Kidney (tissue), 14 donors: ENCODE data around the gene LARP4. TPM values are rescaled to one million over a fixed set of nuclear protein-coding genes. Genes with fewer than 3 reads are reported as not detected.
A peak's percentile ranks its signal among the peaks of the same experiment; 100 is the strongest.

ENCODE experiments used
- DNase-seq, 5 donors: peaks; one replicate each; pipeline ENCODE4 v3.0.0-alpha.2; 2013 to 2020
- FAIRE-seq: peaks from 2 replicates; lab custom pipeline; 2012; peaks lifted over from hg19 to GRCh38; lab: Jason Lieb, UNC
- H3K27ac ChIP-seq, 2 donors: one replicate each; pipeline ENCODE4 v1.7.0; 2013; ENCODE audit warnings: low read depth in 2 of 2, low read length in 2 of 2, inconsistent platforms in 1 of 2
- H3K27me3 ChIP-seq: one replicate; pipeline ENCODE4 v1.7.1; 2013; ENCODE audit warnings: low read length, inconsistent platforms; ENCODE audit not compliant: control insufficient read depth, insufficient read depth
- H3K36me3 ChIP-seq, 3 donors: one replicate each; pipeline versions ENCODE4 v1.7.0 to v1.7.1; 2013; ENCODE audit warnings: low read length in 3 of 3, control low read depth in 1 of 3, inconsistent platforms in 1 of 3; ENCODE audit not compliant: insufficient read depth in 3 of 3, control insufficient read depth in 2 of 3
- H3K4me1 ChIP-seq, 3 donors: one replicate each; pipeline versions ENCODE4 v1.7.0 to v1.7.1; 2013; ENCODE audit warnings: low read length in 3 of 3, inconsistent platforms in 1 of 3, low read depth in 1 of 3; ENCODE audit not compliant: control insufficient read depth in 2 of 3, insufficient read depth in 2 of 3
- H3K4me3 ChIP-seq, 3 donors: one replicate each; pipeline versions ENCODE4 v1.7.0 to v1.8.1; 2013; ENCODE audit warnings: low read length in 3 of 3, control low read depth in 1 of 3, inconsistent platforms in 1 of 3
- H3K9ac ChIP-seq, 3 donors: one replicate each; pipeline versions ENCODE4 v1.7.0 to v1.7.1; 2013; ENCODE audit warnings: low read length in 3 of 3, control low read depth in 1 of 3, inconsistent platforms in 1 of 3
- H3K9me3 ChIP-seq, 3 donors: one replicate each; pipeline versions ENCODE4 v1.7.0 to v1.7.1; 2013; ENCODE audit warnings: low read length in 3 of 3, control low read depth in 1 of 3, inconsistent platforms in 1 of 3; ENCODE audit not compliant: control insufficient read depth in 2 of 3, insufficient read depth in 1 of 3
- intact Hi-C: fragments of 100-400 bp; cut with DNase I; formaldehyde crosslinking; loops from one replicate; pipeline ENCODE4 v1.11.1; 2022
- polyA plus RNA-seq: library from polyadenylated mRNA; stranded (reverse); fragments of 350-450 nt; fragmentation: Illumina TruSeq; extraction: RNeasy Lipid Tissue Mini Kit (QIAGEN cat#74804); gene quantifications from one replicate; pipeline ENCODE4 v1.2.3, GENCODE V29; 2014; ENCODE audit warnings: low read depth, low replicate concordance; ENCODE audit not compliant: insufficient read depth
- total RNA-seq: library from RNA; stranded (reverse); fragmentation: NEBNext Ultra II Directional; extraction: Animal tissue kit (Norgen Biotek cat#: 25700); gene quantifications from one replicate; pipeline ENCODE4 v1.2.1, GENCODE V29; 2021
- TF ChIP-seq, protein P1 (sequence below): IDR thresholded peaks from 3 replicates; pipeline ENCODE4 v1.5.1; 2012; ENCODE audit warnings: mild to moderate bottlenecking, moderate library complexity, borderline replicate concordance; ENCODE audit not compliant: insufficient read depth; ENCODE audit errors: extremely low read depth
- donor health status: control.
- donor health status: control.
- donor health status: control.
- donor health status: control.
- donor health status: control.
- donor health status: DM: yes; HTN: yes; CAD: no.
- donor health status: Normal renal cell carcinoma (clear cell type).

LARP4 gene
- total and polyA plus RNA-seq, 2 donors from 2014 or later = 17.1 to 56.1 TPM

DNA sequence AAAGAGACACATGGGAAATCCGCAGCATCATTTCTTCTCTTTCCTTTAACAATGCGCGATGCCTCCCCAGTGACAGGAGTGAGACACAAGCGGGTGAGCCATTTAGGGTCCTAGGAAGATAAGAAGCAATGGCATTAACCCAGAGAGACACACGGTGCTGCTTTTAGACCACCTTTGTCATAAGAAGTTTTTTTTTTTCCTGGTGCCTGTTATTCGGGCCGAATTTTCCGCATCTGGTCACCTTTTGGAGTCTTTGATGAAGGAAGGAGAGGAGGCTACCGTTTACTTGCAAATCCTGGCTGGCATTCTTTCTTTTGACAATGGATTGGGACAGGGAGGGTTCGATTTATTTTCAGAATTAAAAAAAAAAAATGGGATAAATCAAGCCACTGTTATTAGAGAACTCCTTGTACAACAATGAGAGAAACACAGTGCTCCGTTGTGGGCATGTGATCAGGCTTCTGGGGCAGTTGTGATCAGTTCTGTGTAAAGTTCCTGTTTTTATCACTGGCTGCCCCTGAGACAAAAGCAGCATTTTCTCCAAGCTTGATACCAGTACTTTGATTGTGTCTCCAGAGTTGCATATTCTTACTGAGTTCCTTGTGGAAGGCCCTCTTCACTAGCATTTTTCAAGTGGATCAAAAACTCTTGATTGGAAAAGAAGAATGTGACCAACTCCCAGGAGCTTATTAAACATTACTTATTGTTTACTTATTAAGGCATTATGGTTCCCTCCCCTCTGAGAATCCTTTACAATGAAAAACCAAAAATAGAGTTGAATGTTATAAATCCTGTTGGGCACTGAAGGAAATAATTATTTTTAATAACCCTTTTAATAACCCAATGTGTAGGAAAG is 105.2 kb downstream of the LARP4 start:
- FAIRE-seq (no peak), DNase-seq (peak in 2 of 5 donors; percentile 27 to 70)
- H3K9ac ChIP-seq = peak overlapping the region; percentile 74 to 95 (median 91)
- H3K27me3 ChIP-seq = no peaks in the 10 kb centered on the region
- H3K36me3 ChIP-seq = no peaks in the 10 kb centered on the region
- peak overlapping the region; percentile 94 to 96 for H3K27ac ChIP-seq
- H3K9me3 ChIP-seq = no peaks in the 10 kb centered on the region
- TF ChIP-seq, protein P1, sequence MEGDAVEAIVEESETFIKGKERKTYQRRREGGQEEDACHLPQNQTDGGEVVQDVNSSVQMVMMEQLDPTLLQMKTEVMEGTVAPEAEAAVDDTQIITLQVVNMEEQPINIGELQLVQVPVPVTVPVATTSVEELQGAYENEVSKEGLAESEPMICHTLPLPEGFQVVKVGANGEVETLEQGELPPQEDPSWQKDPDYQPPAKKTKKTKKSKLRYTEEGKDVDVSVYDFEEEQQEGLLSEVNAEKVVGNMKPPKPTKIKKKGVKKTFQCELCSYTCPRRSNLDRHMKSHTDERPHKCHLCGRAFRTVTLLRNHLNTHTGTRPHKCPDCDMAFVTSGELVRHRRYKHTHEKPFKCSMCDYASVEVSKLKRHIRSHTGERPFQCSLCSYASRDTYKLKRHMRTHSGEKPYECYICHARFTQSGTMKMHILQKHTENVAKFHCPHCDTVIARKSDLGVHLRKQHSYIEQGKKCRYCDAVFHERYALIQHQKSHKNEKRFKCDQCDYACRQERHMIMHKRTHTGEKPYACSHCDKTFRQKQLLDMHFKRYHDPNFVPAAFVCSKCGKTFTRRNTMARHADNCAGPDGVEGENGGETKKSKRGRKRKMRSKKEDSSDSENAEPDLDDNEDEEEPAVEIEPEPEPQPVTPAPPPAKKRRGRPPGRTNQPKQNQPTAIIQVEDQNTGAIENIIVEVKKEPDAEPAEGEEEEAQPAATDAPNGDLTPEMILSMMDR = no peak
- peak overlapping the region; percentile 79 to 92 (median 86) for H3K4me3 ChIP-seq
- intact Hi-C loops = no loop called here
- peaks cover 0 to 18% (median 14%) of the 10 kb centered on the region in 3 donors for H3K4me1 ChIP-seq

- peak overlapping the region in 1 of 3 donors; percentile 91 for H3K9ac ChIP-seq
- peak overlapping the region in 2 of 3 donors; percentile 9 to 92 for H3K4me3 ChIP-seq
- no peak overlapping the region for H3K27ac ChIP-seq
- FAIRE-seq = no peak
- H3K9me3 ChIP-seq = no peaks in the 10 kb centered on the region
- no peaks in the 10 kb centered on the region for H3K27me3 ChIP-seq
- TF ChIP-seq, protein P1 = no peak
- DNase-seq = no peak
- peaks cover 0 to 18% (median 14%) of the 10 kb centered on the region in 3 donors for H3K4me1 ChIP-seq
- H3K36me3 ChIP-seq = no peaks in the 10 kb centered on the region
- intact Hi-C loops = no loop called here
Observed at GRCh38 chr12:50506753-50507473, 106.2 kb downstream of the LARP4 start.

- Histone ChIP-seq H3K36me3 (no peaks in the 10 kb centered on the region), H3K4me1 (peaks cover 0 to 18% (median 14%) of the 10 kb centered on the region in 3 donors), H3K4me3 (no peak overlapping the region), H3K9me3 (no peaks in the 10 kb centered on the region), H3K9ac (no peak overlapping the region), H3K27ac (no peak overlapping the region), H3K27me3 (no peaks in the 10 kb centered on the region)
- TF ChIP-seq, protein P1 = no peak
- DNase-seq (no peak), FAIRE-seq (no peak)
- intact Hi-C loops = no loop called here
Observed at GRCh38 chr12:50507474-50507838, 106.8 kb downstream of the LARP4 start.
